T-helper 9 cell (primary cell): ENCODE data around the gene PIEZO1.

Source experiments
- DNase-seq: peaks from one replicate; pipeline ENCODE4 v3.0.0-alpha.2; 2020

Gene PIEZO1

DNA sequence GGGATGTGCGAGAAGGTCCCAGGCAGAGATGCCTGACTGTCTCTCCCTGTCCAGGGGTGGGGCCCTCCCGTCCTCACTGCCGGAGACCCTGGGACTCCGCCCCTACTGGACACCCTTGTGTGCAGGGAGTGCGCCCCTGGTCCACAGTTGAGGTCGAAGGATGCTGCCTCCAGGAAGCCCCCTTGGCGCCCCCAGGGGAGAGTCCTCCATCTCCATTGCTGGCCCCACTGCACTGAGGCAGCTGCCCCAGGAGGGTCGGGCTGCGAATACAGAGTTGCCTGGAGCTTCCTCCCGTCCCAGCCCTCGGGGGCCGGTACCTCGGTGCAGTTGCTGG, 52.1 kb downstream of the PIEZO1 start:
- DNase-seq = no peak

DNA sequence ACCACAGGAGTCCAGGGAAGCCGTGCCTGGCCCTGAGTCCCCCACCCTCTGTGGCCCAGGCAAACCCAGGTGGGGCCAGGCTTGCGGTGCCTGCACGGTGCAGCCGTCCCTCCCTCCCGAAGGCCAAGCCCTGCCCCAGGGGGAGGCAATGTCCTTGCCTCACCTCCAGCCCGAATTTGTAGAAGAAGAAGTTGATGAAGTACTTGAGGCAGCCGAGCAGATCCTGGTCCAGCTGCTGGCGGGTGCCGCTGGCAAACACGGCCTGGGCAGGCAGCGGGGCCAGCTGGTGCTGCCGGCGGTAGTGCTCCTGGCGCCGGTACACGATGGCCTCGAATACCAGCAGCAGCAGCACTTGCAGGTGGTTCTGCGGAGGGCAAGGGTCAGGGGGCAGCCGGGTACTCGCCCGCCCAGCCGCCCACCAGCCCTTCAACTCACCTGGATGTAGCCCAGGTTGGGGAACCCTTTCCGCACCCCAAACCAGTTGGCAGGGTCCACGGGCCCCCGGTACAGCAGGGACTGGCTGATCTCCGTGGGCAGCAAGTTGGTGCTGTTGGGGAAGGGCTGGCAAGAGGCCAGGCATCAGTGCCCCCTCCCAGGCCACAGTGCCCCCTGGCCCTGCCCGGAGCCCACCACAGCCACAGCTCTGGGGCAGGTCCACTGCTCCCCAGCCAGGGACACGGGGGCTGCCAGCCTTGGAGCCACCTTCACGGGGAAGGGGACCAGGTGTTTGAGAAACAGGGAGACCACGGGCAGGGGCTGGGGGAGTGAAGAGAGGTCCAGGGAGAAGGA, 52.7 kb downstream of the PIEZO1 start:
- no peak for DNase-seq

DNA sequence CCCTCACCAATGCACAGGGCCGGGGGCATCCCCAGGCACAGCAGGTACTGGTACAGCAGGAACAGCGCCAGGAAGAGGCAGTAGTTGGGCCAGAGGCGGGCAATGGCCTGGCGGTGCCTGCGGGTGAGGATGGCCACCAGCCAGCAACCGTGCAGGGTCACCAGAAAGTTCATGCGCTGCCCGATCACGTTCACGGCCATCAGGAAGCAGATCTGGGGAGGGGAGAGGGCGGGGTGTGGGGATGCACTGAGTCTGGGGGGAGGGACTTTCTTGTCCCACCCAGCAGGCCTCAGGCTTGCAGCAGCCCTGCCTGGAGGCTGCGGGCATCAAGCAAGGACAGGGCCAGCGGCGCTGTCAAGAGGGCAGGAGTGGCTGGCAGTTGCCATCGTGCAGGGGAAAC, 53.3 kb downstream of the PIEZO1 start:
- no peak for DNase-seq

DNA sequence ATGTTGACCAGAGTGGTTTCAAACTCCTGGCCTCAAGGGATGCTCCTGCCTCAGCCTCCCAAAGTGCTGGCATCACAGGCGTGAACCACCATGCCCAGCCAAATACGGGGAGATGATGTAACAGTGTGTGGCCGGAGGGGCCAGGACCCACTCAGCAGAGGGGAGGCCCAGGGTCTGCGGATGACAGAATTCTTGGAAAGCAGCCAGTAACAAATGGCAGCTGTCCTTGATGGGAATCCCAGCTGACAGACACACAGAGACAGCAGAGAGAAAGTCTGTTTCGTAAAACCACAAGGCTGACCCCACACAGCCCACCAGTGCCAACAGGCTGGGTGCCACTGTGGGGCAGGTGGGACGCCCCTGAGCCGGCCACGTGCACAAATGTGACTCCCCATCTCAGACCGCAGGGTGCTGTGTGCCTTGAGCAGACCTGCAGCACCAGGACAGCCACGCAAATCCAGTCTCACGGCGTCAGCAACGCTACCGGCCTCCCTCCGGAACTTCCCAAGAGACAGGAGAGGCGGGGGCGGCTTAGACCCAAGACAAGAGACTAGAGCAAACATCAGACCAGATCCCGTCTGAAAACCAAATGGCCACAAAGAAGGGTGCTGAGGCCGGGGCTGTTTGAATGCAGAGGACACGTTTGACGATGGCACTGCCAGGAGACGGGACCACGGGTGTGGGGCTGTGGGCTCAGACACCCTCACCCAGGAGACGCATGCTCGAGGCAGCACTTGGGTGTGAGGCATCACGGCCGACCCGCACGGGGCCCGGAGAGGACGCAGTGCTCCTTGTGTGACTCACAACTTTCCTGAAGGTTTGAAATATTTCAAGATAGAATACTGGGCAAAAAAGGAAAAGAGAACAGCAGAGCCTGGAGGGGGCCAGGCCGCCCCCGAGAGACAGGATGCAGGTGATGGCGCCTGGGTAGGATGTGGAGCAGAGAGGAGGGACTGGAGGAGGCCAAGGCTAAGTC, 54.1 kb downstream of the PIEZO1 start:
- no peak for DNase-seq

DNA sequence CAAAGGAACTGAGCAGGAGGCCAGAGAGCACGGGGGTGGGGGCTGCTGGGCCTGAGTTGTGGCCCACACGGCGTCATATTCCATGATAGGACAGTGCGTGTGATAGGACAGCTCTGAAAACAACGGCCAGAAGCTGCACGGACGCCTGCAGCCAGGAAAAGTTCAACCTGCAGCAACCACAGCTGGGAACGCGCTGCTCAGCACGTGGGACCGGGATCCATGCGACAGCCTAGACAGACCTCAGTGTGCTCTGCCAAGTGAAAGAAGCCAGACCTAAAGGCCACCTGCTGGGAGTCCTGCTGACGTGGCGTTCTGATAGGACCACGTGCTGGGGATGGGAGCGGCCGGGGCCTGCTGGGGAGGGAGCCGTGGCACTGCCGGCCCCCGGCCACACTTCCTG, 57.1 kb downstream of the PIEZO1 start:
- no peak for DNase-seq

DNA sequence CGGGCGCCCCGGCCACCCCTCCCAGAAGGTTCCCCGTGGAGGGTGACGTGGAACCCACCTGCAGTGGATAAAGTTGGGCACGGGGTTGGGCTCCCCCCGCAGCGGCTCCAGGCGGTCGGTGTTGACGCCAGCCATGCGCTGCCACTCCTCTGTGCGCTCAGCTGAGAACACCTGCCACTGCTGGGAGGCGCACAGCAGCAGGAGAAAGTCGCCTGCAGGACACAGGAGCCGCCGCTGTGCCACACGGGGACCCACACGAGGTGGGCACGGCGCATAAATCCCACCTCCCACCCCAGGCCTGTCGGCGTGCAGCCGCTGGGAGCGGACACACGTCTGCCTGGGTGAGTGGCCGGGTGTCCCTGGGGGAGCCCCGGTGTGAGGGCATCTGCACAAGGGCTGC, 58.0 kb downstream of the PIEZO1 start:
- DNase-seq = no peak

DNA sequence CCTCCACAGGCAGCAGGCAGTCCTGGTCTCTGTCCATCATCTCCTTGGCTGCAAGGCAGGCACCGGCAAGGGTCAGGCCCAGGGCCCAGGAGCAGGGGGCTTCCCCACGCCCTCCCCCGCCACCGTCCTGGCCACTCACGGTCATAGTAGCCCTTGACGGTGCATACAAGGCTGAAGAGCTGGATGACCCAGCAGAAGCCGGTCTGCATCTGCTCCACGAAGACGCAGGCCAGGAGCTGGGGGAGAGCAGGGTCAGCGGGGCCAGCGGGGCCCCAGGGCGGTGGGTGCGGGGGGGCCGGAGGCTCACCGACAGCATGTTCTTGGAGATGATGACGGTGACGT, 58.6 kb downstream of the PIEZO1 start:
- no peak for DNase-seq

DNA sequence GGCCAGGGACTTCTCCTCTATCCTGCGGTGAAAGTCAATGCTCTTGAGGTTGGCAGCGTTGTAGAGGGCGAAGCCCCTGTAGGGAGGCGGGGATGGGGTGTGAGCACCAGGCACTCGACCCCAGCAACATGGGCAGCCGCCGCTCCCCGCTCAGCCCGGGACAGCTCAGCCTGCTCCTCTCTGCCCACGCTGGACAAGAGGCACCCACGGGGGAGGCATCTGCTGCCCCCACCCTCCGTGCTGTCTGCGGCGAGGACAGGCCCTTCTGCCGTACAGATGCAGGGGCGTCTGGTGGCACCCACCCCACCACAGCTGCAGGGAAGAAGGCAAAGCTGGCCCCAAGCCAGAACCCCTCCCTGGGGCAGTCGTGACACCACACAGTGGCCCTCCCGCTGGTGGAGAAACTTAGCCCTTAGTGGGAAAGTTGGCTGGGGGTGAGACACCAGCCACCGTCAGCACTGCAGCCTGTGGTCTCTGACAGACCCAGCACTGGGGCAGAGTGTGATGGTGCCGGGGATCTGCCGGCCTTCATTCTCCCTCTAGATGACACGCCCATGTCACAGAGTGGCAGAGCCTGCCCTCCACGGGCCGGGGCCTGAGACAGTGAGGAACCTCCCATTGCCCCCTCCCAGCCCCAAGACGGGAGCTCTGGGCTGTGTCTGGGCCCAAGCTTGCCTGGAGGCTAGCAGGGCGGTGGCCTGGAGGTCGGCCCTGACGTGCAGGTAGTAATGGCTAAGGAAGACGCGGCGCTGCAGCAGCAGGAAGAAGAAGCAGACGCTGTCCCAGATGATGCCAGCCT, 59.2 kb downstream of the PIEZO1 start:
- no peak for DNase-seq

DNA sequence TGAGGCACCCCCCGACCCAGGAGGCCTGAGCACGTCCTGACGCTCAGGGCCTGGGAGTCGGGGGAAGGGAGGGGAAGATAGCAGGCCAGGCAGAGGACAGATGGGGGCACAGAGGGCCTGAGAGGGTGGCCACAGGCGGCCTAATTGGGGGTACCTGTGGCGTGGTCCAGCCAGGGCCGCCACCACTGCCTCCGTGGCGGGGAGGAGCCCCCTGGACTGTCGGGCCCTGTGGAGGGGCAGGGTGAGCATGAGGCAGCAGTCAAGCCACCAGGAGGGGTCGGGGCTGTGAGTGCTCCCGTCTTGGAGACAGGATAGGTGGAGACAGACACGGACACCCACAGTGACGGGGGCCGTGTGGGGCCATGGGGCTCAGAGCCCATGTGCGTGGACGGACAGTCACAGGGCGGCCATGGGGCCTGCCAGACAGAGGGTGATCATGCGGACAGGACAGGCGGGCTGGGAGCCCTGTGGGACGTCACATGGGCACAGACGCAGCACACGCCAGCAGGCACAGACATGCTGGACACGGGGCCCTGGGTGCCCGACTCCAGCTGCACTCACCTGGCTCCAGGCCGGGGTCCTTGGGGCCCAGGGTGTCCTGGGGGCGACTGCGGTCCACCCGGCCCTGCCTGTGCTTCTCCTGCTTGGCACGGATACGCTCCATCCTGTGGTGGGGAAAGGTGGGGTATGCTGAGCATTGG, 60.0 kb downstream of the PIEZO1 start:
- DNase-seq = no peak

DNA sequence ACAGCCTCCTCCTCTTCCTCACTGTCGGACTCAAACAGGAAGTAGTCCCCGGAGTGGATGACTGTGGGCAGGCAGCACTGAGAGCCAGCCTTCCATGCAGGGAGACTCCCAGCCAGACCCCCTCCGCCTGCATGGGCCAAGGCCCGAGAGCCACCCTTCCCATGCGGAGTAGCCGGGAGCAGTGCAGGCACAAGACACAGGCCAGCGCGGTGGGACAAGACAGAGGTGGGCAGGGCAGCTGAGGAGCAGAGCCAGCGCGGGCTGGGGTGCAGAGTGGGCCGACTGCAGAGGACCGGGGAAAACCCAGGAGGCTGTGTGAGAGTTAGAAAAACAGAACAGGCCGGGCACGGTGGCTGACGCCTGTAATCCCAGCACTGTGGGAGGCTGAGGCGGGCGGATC, 61.1 kb downstream of the PIEZO1 start:
- no peak for DNase-seq

DNA sequence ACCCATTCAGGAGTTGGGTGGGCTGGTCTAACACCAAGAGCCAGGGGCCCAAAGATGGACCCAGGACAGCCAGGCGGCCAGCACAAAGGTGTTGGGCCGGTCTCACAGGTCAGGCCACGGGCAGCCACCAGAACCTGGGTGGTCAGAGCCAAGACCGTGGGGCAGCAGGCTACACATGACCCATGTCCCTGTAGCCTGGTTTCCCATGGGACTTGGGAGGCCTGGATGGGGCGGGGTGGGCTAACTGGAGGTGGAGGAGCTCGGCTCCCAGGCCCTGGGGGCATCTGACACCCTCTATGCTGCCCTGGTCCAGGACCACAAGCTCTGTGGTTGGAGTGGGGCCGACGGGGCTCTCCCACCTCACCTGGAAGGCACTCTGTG, 61.5 kb downstream of the PIEZO1 start:
- no peak for DNase-seq

DNA sequence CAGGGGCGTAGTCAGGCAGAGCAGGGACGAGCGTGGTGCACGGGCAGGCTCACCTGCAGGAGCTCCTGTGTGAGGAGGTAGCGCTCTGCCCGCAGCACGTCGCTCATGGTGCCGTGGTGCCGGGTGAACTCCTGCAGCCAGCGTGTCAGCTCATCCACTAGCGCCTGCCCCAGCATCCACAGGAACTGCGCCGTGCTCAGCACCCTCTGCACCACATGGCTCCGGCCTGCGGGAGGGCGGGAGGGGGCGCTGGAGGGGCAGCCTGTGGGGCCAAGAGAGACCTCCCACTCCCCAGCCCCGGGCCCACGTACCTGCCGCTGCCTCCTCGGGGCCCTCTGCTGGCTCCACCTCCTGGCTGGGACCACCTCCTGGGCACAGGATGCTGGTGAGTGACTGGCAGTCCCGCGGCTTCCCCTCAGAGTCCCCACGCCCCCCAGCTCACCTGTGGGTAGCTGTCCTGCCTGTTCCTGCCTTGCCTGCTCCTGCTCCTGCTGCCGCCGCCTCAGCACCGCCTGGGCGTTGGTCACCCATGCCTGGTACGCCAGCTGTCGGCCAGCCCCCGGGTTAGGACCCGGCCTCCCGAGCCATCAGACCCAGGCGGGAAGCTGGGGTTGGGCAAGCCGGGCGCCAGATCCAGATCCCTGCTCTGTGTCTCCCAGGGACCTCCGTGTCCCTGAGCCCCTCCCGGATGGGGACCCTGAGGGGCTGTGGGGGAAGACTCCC, 62.1 kb downstream of the PIEZO1 start:
- DNase-seq = no peak

DNA sequence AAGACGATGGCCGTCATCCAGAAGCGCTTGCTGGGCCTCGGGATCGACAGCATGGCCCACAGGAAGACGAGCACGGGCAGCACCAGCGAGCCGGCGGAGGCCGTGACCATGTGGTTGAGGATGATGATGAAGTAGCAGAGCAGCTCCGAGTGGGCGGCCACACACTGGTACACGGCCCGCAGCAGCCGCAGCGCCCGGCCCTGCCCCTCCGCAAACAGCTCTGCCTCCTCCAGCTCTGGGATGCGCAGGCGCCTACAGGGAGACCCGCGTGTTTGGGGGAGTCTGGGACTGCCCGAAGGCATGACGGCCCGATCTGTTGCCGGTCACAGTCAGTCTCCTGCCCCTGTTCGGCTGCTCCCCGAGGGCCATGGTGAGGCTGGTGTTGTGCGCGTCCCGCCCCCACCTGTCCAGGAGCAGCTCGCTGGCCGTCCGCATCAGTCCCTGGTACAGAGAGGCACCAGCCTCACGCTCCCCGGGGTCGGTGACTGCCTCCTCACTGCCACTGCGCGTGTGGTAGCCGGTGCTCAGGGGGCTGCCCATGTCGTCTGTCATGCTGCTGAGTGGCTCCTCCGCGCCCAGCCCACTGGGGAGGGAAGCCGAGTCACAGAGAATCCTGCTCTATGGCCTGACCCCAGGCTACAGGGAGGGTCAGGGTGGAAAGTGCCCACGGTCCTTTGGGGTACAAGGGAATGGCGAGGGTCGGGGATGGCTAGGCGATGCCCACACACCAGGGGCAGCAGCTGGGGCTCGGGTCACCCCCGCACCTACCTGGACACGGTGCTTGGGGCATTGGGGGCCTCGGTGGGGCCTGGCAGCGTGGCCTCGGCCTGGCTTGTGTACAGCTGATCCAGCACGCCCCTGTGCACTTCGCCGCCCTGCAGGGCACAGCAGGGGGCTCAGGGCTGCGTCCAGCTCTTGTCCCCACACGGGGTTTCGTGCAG, 62.9 kb downstream of the PIEZO1 start:
- DNase-seq = no peak

DNA sequence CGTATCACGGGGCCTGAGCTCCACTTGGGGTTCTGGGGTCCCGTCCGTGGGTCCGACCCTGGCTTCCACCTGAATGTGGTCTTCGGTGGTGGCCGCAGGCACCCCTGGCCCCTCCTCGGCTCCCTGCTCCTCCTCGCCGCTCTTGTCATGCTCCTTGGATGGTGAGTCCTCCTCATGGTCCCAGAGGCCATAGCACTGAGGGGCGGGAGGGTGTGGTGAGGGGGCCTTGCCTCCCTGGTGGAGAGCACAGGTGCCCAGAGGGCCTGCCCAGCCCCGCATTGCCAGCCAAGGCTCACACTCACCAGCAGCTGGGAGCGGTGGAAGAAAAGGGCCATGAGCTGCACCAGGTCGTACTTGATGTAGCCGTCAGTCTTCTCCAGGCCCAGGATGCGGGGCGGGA, 63.8 kb downstream of the PIEZO1 start:
- DNase-seq = no peak

DNA sequence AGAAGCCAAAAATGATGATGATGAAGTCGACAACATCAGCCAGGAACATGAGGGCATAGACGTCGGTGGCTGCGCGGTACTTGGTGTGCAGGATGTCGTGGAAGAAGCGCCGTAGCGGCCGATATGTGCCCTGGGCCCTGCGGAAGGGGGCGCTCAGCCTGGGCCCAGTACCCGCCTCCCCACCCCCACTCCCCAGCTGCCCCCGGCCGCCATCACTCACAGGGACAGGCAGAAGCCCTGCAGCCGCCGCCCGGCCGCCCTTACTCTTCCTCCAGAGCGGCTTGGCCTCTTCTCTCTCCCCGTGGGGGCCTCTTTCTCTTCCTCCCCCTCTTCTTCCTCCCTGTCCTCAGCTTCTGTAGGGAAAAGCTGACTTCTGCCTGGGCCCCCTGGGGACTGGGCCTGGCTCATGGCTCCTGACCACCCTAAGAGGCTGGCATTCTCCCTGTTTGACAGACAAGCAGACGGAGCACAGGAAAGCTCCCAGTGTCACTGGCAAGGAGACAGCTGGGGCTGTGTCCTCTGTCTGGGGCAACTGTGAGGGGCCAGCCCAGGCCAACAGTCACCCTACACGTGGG, 64.5 kb downstream of the PIEZO1 start:
- DNase-seq = no peak

DNA sequence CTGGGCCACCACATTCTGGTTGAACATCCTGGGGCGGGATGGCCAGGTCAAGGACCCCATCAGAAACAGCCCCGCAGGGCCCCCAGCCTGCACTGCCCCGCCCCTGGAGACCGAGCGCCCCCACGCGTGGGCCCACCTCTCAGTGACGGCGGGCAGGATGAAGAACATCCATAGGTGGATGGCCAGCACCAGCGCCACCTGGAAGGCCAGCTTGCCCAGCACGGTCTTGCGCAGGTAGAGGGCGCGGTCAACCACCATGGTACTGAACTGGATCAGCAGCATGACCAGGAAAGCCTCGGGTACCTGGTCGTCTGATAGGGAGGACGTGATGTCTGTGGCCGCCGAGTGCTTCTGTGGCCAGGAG, 65.1 kb downstream of the PIEZO1 start:
- DNase-seq = no peak

DNA sequence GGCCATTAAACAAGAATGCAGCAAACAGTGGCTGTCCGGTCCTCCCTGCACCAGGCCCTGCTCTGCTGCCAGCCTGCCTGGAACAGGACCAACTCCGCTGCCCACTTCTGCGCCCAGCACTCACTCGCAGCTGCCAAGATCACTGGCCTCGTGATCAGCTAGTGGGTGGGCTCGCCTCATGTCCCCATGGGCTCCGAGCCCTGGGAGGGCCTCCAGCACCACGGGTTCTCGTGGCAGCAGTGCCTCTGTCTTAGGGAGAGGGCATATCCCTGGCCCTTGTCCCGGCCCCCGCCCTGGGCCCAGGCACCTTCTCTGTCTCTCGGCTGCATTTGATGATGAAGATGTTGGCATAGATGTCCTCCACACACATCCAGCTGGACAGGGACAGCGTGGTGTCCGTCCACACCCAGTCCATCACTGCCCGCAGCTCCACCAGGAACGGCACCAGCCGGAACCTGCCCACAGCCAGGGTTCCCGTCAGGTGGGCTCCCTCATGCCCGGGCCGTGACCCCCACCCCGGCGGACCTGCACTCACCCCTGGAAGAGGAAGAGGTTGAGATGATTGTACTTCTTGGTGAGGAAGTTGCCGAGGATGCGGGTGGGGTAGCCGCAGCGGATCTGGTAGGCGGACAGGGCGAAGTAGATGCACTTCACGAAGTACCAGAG, 65.6 kb downstream of the PIEZO1 start:
- DNase-seq = no peak

DNA sequence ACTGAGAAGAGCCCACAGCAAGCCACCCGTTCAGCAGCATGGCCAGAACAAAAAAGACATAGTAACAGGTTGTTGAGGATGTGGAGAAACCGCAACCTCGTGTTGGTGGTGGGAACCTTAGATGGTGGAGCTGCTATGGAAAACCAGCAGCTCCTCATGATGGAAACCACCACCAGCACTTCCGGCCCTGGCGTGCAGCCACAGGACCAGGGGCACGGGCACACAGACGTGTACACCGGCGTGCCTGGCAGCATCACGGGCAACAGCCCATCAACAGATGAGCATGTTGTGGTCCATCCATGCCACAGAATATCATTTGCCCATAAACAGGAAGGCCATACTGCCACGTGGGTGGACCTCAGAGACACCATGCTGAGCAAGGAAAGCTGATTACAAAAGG, 66.8 kb downstream of the PIEZO1 start:
- DNase-seq = no peak

DNA sequence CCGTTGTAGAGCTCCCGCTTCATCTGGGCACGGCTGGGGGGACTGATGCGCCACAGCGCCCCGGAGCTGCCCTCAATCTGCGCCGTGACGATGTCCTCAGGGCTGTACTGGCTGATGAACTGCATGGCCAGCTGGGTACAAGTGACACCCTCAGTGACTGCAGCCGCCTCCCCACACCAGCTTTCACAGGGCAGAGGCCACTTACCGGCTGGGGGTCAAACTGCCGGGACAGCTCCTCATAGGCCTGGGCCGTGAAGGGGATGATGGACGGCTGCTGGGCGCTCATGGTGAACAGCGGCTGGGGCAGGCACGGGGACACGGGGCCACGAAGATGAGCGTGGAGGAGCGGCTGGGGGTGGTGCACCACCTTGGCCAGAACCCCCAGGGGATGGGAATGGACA, 68.4 kb downstream of the PIEZO1 start:
- no peak for DNase-seq

DNA sequence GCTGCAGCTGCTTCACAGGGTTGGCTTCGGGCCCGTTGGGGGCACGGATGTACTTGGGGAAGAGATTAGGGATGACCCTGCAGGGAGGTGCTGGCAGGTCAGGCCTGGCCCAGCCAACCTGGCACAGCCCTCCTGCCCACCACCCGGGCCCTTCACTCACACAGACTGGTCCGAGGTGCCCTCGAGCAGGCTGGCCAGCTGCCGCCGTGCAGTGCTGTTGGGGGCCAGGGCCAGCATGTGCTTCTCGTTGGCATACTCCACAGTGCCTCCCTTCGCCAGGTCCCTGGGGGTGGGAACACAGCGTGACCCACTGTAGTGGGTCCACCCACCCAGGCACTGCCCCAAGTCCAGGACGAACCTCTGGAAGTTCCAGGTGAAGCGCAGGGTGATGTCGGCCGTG, 68.8 kb downstream of the PIEZO1 start:
- no peak for DNase-seq
